ENCODE results near the gene CDH9.

The CDH9 gene, protein sequence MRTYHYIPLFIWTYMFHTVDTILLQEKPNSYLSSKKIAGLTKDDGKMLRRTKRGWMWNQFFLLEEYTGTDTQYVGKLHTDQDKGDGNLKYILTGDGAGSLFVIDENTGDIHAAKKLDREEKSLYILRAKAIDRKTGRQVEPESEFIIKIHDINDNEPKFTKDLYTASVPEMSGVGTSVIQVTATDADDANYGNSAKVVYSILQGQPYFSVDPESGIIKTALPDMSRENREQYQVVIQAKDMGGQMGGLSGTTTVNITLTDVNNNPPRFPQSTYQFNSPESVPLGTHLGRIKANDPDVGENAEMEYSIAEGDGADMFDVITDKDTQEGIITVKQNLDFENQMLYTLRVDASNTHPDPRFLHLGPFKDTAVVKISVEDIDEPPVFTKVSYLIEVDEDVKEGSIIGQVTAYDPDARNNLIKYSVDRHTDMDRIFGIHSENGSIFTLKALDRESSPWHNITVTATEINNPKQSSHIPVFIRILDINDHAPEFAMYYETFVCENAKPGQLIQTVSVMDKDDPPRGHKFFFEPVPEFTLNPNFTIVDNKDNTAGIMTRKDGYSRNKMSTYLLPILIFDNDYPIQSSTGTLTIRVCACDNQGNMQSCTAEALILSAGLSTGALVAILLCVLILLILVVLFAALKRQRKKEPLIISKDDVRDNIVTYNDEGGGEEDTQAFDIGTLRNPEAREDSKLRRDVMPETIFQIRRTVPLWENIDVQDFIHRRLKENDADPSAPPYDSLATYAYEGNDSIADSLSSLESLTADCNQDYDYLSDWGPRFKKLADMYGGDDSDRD

DNA sequence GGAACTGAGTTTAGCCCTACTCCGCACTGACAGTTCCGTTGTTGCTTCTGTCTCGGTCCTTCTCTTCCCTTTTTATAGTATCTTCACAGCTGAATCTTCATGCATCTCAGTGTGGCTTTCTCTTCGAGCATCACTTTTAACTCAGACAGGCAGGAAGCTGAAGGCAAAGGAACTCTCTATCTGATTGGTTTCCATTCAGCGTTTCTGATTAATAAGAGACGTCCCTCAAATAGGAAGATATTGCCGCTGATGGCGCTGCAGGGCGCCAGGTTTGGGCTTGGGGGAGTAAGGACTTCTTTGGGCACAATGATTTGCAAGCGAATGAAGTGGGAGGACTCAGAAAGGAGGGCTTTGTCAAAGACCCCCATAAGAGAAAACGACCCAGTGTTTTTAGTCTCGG, at the start of gene CDH9:
TSS of gene CDH9 (minus strand) at position 111 of the 400 bp plus-strand sequence. CDS start 50,253 bp downstream, outside the sequence.
- DNase-seq (ENCODE audit: low read depth), result no peak

DNA sequence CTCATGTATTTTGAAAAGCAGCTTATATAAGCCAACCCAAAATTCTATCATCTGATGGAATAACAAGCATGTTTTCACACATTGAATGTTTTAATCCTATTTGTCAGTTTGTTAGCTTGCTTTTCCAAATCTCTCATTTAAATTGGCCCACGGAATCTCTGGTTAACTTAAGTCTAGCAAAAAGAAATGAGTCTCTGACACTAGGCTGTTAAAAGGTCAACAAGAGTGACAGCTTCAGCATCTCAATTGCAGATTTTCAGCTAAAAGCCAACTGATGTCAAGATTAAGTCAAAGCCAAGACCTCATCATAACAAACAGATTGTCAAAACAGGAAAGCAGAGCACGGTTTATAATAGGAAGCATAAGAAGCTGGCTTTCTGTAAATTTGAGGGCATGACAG, 49.4 kb upstream of the CDH9 start:
- DNase-seq (ENCODE audit: low read depth), result no peak

GRCh38 chr5:27083449-27084415, 45.3 kb upstream of the CDH9 start:
- DNase-seq (ENCODE audit: low read depth), result no peak

GRCh38 chr5:27080147-27080546, 41.8 kb upstream of the CDH9 start:
- DNase-seq (ENCODE audit: low read depth), result no peak

DNA sequence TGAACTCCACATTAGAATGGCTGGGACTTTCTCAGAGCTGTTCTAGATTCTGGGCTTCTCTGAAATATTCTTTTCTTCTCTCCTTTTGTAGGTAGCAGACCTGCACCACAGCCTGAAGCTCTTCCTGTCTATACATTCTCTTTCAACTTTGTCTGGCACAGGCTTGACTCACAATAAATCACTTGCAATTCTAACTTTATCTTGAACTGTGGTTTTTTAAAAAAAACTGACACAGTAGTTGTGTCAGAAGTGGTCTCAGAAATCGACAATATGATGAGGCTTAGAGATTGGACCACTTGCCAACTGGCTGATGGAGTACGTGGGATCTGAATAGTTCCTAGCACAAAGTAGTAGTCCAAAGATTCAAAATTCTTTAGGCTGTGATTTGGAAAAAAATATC, 24.1 kb upstream of the CDH9 start:
- no peak for DNase-seq (ENCODE audit: low read depth)

- DNase-seq (ENCODE audit: low read depth), result no peak
Measured at GRCh38 chr5:27048510-27048909, 10.1 kb upstream of the CDH9 start.

GRCh38 chr5:27041372-27041771, 3.0 kb upstream of the CDH9 start:
- DNase-seq (ENCODE audit: low read depth), result no peak

GRCh38 chr5:27034565-27034964, 3.8 kb downstream of the CDH9 start:
- DNase-seq (ENCODE audit: low read depth), result no peak

GRCh38 chr5:27026801-27027200, 11.6 kb downstream of the CDH9 start:
- DNase-seq (ENCODE audit: low read depth), result no peak

- DNase-seq (ENCODE audit: low read depth), result no peak
Measured at GRCh38 chr5:27026063-27026462, 12.3 kb downstream of the CDH9 start.

- no peak for DNase-seq (ENCODE audit: low read depth)
Measured at GRCh38 chr5:27021471-27021870, 16.9 kb downstream of the CDH9 start.

DNA sequence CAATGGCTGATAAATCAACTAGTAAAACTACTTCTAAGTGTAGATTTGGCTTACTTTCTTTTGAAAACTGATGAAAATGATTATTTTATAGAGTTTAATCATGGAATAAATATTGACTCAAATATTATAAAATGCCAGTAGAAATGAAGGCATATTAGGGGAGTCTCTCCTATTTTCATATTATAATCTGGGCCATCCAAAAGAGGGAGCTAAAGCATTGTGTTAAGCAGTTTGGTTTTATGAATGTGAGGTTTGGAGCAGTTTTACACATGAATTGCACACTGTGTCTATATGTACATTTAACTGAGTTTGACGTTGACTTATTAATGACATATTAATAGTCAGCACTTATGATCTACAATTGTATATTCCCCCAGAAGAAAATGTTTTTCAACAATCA, 17.4 kb downstream of the CDH9 start:
- no peak for DNase-seq (ENCODE audit: low read depth)

DNA sequence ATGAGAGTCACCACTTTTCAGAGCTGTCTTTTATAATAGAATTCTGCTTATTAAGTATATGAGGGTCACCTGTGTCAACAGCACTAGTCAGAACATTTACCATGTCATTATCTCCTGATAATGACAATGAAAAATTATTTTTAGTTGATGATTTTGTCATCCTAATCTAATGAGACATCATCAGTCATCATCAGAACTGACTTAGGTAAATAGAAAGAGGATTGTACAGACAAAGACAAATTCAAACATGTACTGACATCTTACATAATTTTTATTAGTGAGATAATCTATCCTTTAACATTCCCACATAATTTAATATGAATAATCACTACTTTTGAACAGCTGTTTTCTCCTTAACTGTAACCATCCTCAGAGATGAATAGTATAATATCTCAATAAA, 22.6 kb downstream of the CDH9 start:
- DNase-seq (ENCODE audit: low read depth), result no peak

DNA sequence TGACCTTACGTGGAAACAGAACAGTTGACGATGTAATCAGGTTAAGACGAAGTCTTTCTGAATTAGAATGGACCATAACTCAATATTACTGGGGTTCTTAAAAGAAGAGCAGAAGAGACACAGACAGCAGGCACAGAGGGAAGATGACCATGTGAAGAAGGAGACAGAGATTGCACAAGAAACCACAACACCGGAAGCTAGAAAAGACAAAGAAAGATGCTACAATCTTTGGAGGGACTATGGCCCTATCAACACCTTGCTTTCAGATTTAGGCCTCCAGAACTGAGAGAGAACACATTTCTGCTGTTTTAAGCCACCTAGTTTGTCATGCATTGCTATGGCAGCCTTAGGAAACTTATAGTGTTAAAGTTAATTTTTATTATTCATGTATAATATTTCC, 27.1 kb downstream of the CDH9 start:
- no peak for DNase-seq (ENCODE audit: low read depth)

GRCh38 chr5:27010646-27011045, 27.7 kb downstream of the CDH9 start:
- no peak for DNase-seq (ENCODE audit: low read depth)

DNA sequence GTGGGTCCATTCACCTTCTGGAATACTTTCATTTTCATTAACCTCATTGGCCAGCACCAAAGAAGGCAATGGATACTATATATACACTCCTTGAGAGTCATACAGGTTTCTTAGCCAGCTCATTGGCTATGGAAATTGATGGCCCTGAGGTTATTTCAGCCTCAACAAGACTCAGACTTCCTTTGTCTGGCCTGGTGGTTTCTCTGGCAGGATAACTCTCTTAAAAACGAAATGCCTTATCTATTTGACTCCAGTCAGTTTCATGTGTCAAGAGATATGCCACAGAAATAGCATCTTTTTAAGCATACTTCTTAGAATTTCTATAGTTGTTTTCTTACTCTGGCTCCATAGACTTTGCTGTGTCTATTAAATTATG, 28.9 kb downstream of the CDH9 start:
- no peak for DNase-seq (ENCODE audit: low read depth)

GRCh38 chr5:27008604-27009539, 29.5 kb downstream of the CDH9 start:
- DNase-seq (ENCODE audit: low read depth), result no peak

DNA sequence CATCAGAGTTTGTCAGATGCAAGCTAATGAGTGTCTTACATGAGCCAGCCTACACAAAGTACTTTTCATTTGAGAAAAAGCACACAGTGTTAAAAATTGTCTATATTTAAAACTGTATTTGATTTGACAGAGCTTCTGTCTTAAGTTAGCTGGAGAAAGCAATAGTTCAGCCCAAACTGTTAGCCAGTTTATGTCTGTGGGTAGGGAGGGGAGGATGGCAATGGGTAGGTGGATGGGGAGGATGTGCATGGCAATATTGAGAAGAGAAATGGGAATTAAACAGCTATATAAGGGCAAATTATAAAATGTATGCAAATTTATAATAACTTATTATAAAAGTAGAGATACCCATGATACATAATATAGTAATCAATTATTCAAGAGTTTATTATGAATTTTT, 31.3 kb downstream of the CDH9 start:
- DNase-seq (ENCODE audit: low read depth), result no peak

DNA sequence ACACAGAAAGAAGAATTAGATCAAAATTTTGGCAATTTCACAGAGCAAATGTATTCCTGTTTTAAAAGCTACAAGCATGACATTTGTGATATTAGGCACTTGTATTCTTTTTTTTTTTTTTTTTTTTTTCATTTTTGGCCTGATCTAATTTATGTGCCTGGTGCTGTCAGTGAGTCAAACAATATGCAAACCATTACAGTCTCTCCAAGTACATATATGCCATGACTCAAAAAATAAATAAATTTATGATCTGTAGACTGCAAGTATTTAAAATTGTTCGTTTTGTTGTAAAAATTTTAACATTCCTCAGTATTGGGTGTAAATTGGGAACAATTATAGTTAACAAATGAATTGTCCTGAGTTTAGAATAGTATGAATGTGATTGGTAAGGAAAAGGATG, 51.4 kb downstream of the CDH9 start:
- no peak for DNase-seq (ENCODE audit: low read depth)

DNA sequence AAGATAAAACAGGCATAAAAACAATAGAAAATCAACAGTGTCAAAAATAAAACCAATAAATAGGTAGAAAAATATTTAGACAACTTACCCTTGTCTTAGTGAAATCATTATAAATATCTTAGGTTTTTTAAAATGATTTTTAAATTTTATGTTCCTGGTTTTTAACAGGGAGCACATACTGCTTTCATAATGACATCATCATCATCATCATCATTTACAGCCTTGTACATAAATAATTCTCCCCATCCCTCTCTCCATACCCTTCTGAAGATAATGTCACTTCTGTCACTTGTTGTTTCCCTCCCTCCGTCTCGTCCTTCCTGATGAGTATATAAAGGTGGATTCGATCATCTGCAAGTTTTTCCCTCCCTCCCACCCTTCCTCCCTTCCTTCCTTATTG, 56.6 kb downstream of the CDH9 start:
- no peak for DNase-seq (ENCODE audit: low read depth)

DNA sequence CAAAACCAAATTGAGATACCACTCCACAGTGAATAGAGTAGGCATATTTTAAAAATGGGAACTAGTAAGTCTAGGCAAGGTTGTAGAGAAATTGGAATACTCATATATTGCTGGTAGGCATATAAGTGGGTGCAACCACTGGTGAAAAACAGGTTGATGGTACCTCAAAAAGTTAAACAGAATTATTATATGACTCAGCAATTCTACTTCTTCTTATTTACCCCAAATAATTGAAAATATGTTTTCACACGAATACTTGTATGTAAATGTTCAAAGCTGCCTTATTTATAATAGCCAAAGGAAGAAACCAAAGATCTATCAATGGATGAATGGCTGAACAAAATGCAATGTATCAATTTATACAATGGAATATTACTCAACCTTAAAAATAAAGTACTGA, 79.1 kb downstream of the CDH9 start:
- no peak for DNase-seq (ENCODE audit: low read depth)

Data from HS-27A (cell line).